ENCODE data around the gene BRME1. TPM values are rescaled to one million over a fixed set of nuclear protein-coding genes. Genes with fewer than 3 reads are reported as not detected.

Gene BRME1
- total RNA-seq, 4 donors from 2014 or later, result 1.9 to 2.4 (median 2.2) TPM; not detected in 1

GRCh38 chr19:13834244-13835069, 71.5 kb downstream of the BRME1 start:
- Histone ChIP-seq H3K36me3 (peaks cover 0 to 48% of the 10 kb centered on the region in 2 donors), H3K9me3 (no peaks in the 10 kb centered on the region), H3K4me3 (peak overlapping the region in 1 of 2 donors; percentile 33), H3K27ac (peak overlapping the region; percentile 78 to 100 (median 100)), H3K27me3 (no peaks in the 10 kb centered on the region), H3K4me1 (peaks cover 2 to 74% (median 56%) of the 10 kb centered on the region in 3 donors)
- 42 to 100% methylated on average over 1 to 4 of the region's 14 CpGs for WGBS, 2 donors (ENCODE audit: low coverage in 1 of 2)
- TF ChIP-seq CTCF (IDR thresholded peaks at IDR 0.05) (no peak), POLR2AphosphoS5 (IDR thresholded peaks at IDR 0.05) (peak; percentile 21), POLR2A (IDR thresholded peaks at IDR 0.05) (no peak)
- ATAC-seq, result no peak

GRCh38 chr19:13833330-13834243, 72.3 kb downstream of the BRME1 start:
- Histone ChIP-seq H3K4me1 (peaks cover 2 to 65% (median 53%) of the 10 kb centered on the region in 3 donors), H3K9me3 (no peaks in the 10 kb centered on the region), H3K27me3 (no peaks in the 10 kb centered on the region), H3K27ac (peak overlapping the region; percentile 78 to 100 (median 100)), H3K36me3 (peaks cover 0 to 52% of the 10 kb centered on the region in 2 donors), H3K4me3 (peak overlapping the region in 1 of 2 donors; percentile 33)
- TF ChIP-seq POLR2A (IDR thresholded peaks at IDR 0.05) (peak; percentile 14 to 36), CTCF (IDR thresholded peaks at IDR 0.05) (peak in 3 of 4 experiments; percentile 68 to 74 (median 70)), EP300 (IDR thresholded peaks at IDR 0.05) (no peak), POLR2AphosphoS5 (IDR thresholded peaks at IDR 0.05) (peak; percentile 83)
- WGBS, 2 donors (ENCODE audit: low coverage in 1 of 2), result 7 to 9% methylated on average over 33 to 41 of the region's 59 CpGs
- ATAC-seq, result peak; percentile 92

Small RNA genes within 50 kb of the gene (small RNA-seq; reads per million reads assigned to genes)
- 61.9 to 83.7 (median 81.4) reads per million in 4 donors for gene MIR181C
- 88.1 to 162 (median 99.2) reads per million in 4 donors for gene MIR181D

Other genes with a start within 250 kb of the BRME1 start
- gene MRI1, start 141.6 kb downstream of the BRME1 start, total RNA-seq, result 10 to 100 TPM; 31.2 to 51.8 (median 42.2) TPM
- 100 to 1,000 TPM; 123 to 142 (median 128) TPM for gene C19orf53, start 131.7 kb downstream of the BRME1 start, total RNA-seq
- gene ZSWIM4, start 110.7 kb downstream of the BRME1 start, total RNA-seq, result 1 to 10 TPM; 3.9 to 9.2 (median 4.2) TPM
- 1 to 10 TPM in 2 of 4 donors, not detected in 2; 1.1 to 5.0 TPM for gene NANOS3, start 29.0 kb downstream of the BRME1 start, total RNA-seq
- 10 to 100 TPM; 15.6 to 36.8 (median 22.4) TPM for gene CC2D1A, start 84 bp upstream of the BRME1 start, total RNA-seq
- gene PODNL1, start 32.3 kb upstream of the BRME1 start, total RNA-seq, result under 1 TPM in 2 of 4 donors, not detected in 2; 0.62 to 0.67 TPM
- 10 to 100 TPM in 2 of 4 donors, 1 to 10 TPM in 2; 5.3 to 20.8 (median 14.5) TPM for gene DCAF15, start 46.4 kb upstream of the BRME1 start, total RNA-seq
- gene RFX1, start 100.2 kb upstream of the BRME1 start, total RNA-seq, result 1 to 10 TPM; 2.0 to 5.9 (median 3.9) TPM
- gene RLN3, start 122.0 kb upstream of the BRME1 start, total RNA-seq, result not detected
- 1 to 10 TPM; 1.1 to 5.4 (median 3.1) TPM for gene IL27RA, start 125.6 kb upstream of the BRME1 start, total RNA-seq
- not detected for gene PALM3, start 156.0 kb upstream of the BRME1 start, total RNA-seq
- 1 to 10 TPM; 2.7 to 9.5 (median 5.6) TPM for gene MISP3, start 166.7 kb upstream of the BRME1 start, total RNA-seq
- gene C19orf67, start 179.7 kb upstream of the BRME1 start, total RNA-seq, result not detected
- 10 to 100 TPM; 21.9 to 61.3 (median 41.3) TPM for gene SAMD1, start 184.6 kb upstream of the BRME1 start, total RNA-seq
- 100 to 1,000 TPM in 1 of 4 donors, 10 to 100 TPM in 3; 62.3 to 138 (median 76.6) TPM for gene PRKACA, start 211.6 kb upstream of the BRME1 start, total RNA-seq
- 1 to 10 TPM in 1 of 4 donors, not detected in 3; 1.2 TPM for gene ASF1B, start 230.5 kb upstream of the BRME1 start, total RNA-seq